GM10266 (cell line): Measurements from ENCODE around the gene XPNPEP1.
A peak's percentile ranks its signal among the peaks of the same experiment; 100 is the strongest.

ENCODE experiments used
- DNase-seq: peaks from one replicate; pipeline ENCODE4 v3.0.0; 2012; ENCODE audit errors: extremely low spot score
- TF ChIP-seq, protein P1 (sequence below): IDR thresholded peaks from 2 replicates; pipeline ENCODE4 v1.5.1; 2012; ENCODE audit warnings: mild to moderate bottlenecking, low read depth; ENCODE audit not compliant: control insufficient read depth, insufficient read depth; ENCODE audit errors: missing control alignments

XPNPEP1 gene

GRCh38 chr10:109852475-109853037, 70.8 kb downstream of the XPNPEP1 start:
- DNase-seq: peak; percentile 66
- TF ChIP-seq, protein P1, sequence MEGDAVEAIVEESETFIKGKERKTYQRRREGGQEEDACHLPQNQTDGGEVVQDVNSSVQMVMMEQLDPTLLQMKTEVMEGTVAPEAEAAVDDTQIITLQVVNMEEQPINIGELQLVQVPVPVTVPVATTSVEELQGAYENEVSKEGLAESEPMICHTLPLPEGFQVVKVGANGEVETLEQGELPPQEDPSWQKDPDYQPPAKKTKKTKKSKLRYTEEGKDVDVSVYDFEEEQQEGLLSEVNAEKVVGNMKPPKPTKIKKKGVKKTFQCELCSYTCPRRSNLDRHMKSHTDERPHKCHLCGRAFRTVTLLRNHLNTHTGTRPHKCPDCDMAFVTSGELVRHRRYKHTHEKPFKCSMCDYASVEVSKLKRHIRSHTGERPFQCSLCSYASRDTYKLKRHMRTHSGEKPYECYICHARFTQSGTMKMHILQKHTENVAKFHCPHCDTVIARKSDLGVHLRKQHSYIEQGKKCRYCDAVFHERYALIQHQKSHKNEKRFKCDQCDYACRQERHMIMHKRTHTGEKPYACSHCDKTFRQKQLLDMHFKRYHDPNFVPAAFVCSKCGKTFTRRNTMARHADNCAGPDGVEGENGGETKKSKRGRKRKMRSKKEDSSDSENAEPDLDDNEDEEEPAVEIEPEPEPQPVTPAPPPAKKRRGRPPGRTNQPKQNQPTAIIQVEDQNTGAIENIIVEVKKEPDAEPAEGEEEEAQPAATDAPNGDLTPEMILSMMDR: peak; percentile 97

DNA sequence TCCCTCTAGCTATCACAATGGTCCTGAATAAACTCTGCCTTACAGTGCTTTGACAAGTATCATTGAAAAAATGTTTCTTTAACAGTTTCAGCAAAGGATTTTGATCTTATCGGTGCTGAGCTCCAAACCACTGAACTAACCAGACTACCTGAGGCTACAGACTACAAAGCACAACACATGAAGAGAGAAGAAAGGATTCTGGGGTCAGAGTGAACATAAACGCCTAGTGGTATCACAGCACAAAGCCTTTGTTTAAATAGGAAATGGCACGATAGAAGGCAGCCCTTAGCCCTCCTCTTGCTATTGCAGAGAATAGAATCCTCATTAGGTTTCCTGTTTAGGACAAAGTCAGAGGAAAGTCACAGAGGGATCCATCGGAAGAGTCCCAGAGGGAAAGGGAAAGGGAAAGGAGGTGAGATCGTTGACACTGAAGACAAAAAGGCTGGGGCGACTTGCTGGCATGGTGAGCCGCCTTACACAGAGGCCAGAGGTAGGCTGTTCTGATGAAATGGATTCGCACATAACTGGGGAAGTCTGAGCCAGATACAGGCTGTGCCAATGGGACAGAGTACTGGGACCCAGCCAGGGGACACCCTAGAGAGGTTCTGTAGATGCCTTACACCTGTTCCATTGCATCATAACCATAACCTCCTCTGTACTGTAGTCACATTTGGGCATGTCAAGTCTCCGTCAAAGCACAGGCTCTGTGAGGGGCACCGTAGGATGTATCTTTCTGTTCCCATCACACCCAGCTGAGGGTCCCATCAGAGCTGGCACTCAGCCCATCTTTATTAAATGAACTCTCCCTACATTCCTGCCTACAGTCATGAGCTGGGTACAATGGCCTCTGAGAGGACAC, 71.5 kb downstream of the XPNPEP1 start:
- TF ChIP-seq, protein P1: peak; percentile 6
- DNase-seq: no peak

DNA sequence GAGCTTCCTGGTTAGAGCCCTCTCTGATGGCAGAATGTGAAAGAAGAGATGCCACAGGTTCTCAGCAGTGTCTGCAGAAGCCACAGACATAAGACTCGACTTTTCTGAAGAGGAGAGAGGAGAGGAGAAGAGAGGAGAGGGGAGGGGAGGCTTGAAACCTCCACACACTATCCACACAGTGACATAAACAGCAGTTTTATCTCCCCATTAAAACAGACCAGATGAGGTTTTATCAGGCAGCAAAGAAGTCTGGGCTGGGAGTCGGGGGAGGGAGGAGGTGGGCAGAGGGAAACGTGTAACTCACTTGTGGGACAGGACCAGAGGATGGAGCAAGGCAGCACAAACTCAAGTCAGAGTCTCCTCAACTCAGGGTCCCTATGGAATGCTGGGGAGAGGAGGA, 76.5 kb downstream of the XPNPEP1 start:
- TF ChIP-seq, protein P1: no peak

DNA sequence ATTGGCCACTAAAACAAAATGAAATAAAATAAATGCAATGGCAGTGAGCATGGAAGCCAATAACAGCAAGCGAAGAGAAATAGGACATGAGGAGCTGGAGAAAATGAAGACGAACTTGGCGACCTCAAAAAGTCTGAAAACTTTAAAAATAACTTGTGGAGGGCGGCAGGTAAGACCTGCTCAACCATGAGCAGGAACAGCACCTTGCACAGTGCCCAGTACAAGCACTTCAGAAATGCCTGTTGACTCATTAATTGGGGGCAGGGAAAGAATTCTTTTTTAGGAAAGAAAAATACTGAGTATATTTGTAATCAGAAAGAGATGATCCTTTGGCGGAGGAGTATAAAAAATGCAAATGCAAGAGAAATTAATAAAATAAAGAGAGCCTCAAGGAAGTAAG, 78.0 kb downstream of the XPNPEP1 start:
- no peak for DNase-seq
- TF ChIP-seq, protein P1: no peak

More for the DNA sequence above, 76.5 kb downstream of the XPNPEP1 start:
- DNase-seq: no peak

GRCh38 chr10:109838592-109839244, 84.6 kb downstream of the XPNPEP1 start:
- DNase-seq: no peak
- TF ChIP-seq, protein P1: no peak

- TF ChIP-seq, protein P1: no peak
- no peak for DNase-seq
These were observed 85.9 kb downstream of the XPNPEP1 start for GRCh38 chr10:109837384-109837783.
